IMR-90 (cell line): ENCODE data around the gene CTDSPL.

ENCODE experiments used
- FOS ChIP-seq: fragments of 150-350 bp; IDR thresholded peaks from 2 replicates; pipeline ENCODE4 v1.6.1; 2016; ENCODE audit warnings: low read depth, low read length
- MAFK ChIP-seq: IDR thresholded peaks from 2 replicates; pipeline ENCODE4 v1.6.1; 2012; ENCODE audit warnings: low read depth, low read length, improper control_type of control experiment

GRCh38 chr3:38007754-38008090 lies 146.0 kb downstream of the CTDSPL start:
- TF ChIP-seq FOS (no peak), MAFK (no peak)
